Activated T-helper 9 cell treated with anti-CD3 and anti-CD28 coated beads, Interleukin-2, amount 50 U/mL, for 16 hours (primary cell): ENCODE results near the gene BBC3.
A peak's percentile ranks its signal among the peaks of the same experiment; 100 is the strongest.
"Not testable (repeated sequence)": the region's sequence is repeated elsewhere in the genome, so short reads cannot be mapped to it uniquely, and the experiment has no call there.

Source experiments
- DNase-seq: peaks from one replicate; pipeline ENCODE4 v3.0.0-alpha.2; 2020; ENCODE audit warnings: low read depth

Gene BBC3

DNA sequence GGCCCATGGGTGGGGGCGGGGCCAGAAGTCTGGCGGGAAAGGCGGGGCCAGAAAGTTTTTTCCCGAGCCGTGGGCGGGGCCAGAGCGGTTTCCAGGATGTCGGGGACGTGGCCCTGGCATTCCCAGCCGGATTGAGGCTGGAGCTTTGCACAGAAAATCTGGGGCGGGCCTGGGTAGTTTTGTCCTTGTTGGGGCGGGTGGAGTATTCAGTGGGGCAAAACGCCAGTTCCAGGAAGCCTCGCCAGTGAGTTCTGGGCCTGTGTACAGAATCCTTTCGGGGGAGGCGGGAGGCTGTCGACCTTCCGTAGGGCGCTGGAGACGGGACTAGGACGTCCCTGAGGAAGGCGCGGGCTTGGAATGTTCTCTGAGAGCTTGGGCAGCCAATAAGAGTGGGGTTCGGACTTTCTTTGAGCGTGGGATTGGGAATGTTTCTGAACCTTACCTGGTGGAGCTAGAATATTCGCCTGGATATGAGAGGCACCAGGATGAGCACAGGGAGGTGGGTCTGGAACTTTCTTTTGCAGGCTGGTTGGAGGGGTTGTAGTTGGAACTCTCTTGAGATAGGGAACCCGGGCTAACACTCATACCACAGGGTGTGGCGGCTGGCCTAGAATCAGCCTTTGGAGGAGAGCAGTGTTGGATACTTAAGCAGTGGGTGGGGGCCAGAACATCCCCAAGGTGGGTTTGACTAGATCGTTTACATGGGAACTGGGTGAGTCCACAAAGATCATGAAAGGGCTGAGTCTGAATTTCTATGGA is 26.6 kb upstream of the BBC3 start:
- DNase-seq = no peak

DNA sequence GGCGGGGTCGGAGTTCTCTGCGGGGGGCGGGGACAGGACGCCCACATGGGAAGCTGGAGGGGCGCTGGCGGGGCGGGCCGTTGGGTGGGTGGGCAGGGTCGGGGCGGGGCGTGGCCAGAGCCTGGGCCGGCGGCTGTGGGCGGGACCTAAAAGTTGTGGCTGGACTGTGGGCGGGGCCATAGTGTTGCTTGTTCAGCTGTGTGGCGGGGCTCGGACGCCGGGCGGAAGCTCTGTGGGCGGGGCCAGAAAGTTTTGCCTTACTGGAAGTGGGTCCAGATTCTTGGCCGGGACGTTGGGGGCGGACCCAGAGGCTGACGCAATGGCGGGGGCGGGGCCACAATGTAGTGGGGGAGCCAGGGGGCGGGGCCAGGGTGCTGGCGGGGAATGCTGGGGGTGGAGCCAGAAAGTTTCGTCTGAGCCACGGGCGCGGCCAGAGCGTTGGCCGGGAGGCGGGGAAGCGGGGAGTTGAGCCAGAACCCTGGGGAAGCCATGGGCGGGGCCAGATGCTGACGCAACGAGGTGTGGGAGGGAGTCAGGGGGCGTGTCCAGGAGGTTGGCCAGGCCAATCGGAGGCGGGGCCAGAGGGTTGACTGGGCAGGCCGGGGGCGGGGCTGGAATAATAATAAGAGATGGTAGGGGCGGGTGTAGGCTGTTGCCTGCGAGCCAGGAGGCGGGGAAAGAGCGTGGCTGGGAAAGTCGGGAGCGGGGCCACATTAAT is 25.9 kb upstream of the BBC3 start:
- DNase-seq = peak; percentile 98

DNA sequence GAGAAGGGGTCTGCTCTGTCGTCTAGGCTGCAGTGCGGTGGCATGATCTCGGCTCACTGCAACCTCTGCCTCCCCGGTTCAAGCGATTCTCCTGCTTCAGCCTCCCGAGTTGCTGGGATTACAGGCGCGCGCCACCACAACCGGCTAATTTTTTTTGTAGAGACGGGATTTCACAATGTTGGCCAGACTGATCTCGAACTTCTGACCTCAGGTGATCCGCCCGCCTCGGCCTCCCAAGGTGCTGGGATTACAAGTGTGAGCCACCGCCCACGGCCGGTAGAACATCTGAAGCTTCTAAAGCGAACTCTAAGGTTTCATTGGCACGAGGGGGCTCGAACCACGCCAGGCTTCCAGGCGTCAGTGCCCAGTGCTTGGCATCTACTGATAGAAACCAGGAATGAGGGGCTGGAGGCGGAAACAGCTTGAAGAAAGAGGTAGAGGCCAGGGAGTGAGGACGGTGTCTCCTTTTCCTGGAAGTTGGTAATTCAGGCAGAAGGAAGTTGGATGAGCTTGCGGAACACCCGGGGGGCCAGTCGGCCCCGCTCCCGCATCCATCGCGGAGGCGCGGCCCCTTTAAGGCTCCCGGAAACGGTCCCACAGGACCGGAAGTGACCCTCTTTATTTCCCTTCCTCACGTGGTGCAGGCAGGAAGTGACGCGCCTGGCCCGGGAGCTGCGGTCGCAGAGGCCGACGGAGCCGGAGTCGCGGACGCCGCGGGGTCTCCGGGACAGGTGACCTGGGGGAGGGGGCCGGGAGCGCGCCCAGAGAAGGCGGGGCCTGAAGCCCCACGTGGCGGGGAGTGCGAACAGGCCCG is 25.1 kb upstream of the BBC3 start, which contains the start of gene CCDC9:
Gene CCDC9 (plus strand): TSS at position 647 of the 814 bp plus-strand sequence. CDS start 1,876 bp downstream, outside the sequence.
- DNase-seq = peak; percentile 90

DNA sequence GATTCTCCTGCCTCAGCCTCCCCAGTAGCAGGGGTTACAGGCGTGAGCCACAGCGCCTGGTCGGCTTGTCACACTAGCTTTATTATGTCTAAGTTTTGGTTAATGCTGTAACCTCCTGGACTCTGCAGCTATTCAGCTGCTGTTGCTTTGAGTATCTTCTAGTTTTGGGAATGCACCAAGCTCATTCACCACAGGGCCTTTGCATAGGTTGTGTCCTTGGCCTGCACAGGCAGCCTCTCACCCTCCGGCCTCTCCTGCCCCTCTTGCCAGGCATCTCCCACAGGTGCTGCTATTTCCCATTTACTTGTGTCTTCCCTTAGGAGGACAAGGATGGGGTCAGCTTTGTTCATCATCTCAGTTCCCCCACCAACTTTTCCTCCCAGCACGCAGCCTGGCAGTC is 23.0 kb upstream of the BBC3 start:
- DNase-seq = no peak

DNA sequence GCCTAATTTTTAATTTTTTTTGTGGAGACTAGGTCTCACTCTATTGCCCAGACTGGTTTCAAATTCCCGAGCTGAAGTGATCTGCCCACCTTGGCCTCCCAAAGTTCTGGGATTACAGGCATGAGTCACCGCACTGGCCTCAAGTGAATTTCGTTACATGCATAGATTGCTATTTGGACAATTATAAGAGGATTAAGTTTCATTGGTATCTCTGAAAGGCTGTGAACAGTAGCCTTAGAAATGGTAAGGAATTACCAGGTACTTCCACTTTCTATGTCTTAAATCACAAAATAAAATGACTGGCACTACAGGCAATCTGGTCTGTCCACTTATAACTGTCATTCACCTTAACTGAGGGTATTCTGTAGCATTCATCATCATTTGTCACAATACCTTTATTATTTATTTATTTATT is 22.5 kb upstream of the BBC3 start:
- DNase-seq = no peak

DNA sequence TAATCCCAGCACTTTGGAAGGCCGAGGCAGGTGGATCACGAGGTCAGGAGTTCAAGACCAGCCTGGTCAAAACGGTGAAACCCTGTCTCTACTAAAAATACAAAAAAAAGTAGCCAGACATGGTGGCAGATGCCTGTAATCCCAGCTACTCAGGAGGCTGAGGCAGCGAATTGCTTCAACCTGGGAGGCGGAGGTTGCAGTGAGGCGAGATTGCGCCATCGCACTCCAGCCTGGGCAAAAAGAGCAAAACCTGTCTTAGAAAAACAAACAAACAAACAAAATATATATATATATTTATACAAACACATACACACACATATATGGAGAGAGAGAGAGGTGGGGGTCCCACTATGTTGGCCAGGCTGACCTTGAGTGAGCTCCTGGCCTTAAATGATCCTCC is 22.0 kb upstream of the BBC3 start:
- not testable (repeated sequence) for DNase-seq

DNA sequence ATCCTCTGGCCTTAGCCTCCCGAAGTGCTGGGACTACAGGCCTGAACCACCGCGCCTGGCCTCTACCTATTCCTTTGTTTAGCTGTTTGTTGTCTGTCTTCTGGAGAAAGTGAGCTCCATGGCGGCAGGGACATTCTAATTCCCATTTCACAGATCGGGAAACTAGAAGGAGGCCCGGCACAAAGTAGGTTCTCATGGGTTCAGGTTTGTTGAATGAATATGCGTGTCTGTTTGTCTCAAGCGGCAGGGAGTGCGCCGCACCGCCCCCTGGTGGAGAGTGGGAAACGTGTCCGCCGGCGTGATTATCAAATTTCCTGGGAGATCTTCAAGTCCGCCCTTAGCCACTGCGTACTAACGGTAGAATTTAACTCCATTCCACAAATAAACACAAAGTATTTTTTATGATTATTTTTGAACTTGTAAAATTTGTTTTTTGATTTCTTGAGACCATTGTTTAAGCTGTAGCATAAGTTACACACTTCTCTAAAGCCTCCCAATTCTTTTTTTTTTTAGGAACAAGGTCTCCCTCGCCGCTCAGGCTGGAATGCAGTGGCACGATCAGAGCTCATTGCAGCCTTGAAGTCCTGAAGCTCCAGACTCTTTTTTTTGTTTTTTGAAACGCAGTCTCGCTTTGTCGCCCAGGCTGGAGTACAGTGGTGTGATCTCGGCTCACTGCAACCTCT is 16.4 kb upstream of the BBC3 start:
- DNase-seq = peak; percentile 75

DNA sequence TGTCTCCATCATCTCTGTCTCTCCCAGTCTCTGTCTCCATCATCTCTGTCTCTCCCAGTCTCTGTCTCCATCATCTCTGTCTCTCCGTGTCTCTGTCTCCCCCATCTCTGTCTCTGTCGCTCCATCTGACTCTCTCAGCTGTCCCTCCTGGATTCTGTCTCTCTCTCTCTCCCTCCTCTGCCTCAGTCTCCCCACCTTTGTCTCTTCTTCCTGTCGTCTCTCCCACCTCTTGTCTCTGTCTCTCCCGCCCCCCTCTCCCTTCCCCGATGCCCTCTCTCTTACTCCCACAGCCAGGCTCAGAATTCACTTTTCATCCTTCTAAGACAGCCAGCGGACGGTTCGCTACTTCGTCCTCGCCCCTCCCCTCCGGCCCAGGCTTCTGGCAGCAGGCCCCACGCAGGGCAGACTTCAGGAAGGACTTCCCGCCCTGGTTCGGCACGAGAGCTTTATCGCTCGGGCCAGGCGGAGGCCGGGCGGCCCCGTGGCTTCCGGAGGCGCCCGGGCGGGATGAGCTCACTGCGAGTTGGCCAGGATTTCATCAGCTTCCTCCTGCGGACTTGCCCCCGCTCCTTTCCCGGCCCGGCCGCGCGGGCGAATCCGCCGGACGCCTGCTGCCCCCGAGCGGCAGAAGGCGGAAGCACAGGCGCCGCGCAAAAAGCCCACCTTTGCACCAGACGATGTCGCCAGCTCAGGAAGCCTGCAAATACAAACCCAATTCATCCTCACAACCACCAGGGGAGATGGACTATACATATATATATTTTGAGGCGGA is 13.0 kb upstream of the BBC3 start:
- DNase-seq = peak; percentile 88

DNA sequence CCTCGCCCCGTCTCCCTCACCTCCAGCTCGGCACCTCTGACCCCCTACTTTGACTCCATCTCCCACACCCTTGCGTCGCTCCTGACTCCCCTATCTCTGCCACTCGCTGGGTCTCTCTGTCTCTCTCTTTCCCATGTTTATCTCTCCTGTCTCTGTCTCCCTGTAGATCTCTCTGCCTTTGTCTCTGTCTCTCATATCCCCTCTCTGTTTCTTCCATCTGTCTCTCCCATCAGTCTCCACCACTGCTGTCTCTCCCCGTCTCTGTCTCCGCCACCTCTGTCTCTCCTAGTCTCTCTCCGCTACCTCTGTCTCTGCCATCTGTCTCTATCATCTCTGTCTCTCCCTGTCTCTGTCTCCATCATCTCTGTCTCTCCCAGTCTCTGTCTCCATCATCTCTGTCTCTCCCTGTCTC is 12.4 kb upstream of the BBC3 start:
- no peak for DNase-seq

DNA sequence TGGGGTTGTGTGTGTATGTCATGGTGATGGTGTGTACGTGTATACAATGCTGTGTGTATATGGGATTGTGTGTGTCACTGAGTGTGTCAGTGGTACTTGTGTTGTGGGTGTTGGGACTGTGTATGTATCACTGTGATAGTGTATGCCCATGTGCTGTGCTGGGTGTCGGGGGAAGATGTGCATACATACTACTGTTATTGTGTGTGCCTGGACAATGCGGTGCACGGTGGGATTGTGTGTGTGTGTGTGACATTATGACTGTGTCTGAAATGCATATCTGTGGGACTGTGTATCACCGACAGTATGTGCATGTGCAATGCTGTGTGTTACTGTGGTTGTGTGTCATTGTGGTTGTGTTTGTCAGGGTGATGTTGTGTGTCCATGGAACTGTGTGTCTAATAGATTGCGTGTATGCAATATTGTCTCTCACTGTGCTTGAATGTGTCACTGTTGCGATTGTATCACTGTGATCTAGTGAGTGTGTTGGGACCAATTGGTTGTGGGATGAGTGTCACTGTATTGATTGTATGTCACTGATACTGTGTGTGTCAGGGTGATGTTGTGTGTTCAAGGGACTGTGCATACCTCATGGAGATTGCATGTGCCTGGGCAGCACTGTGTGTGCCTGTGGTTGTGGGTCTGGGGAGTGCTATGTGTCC is 11.0 kb upstream of the BBC3 start:
- DNase-seq = no peak

DNA sequence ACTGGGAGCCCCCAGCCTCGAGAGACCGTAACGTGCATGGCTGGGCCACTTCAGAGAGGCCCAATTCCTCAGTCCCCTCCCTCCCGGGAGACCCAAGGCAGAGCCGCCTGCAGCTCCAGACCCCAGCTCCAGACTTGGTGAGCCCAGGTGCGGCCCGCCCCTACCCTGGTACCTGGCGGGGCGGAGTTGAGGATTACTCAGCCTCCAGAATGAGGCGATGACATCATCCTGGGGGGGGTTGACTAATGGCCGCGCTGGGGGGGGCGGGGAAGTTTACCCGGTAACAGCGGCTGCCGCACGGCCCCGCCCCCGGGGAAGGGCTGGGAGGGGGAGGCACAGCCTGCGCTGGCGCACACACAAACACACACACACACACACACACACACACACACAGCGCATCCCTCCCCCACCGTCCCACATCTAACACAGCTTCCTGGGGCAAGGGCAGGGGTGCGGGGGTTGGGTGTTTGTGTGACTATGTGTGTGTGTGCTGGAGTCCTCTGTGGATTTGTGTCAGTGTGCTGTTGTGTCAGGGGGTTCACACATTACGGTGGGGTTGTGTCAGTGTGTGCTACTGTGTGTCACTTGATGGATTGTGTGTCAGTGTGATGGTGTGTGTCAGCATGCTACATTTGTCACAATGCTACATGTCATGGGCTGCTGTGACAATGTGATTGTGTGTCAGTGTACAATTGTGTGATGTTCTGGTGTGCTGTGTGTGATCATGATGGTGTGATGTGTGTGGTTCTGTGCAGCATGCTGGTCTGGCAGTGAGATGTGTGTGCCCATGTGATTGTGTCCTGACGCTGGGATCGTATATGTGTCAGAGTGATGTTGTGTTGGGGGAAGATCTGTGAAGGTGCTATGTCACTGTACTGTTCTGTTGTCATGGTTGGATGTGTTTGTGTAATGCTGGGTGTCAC is 10.3 kb upstream of the BBC3 start:
- DNase-seq = peak; percentile 82

DNA sequence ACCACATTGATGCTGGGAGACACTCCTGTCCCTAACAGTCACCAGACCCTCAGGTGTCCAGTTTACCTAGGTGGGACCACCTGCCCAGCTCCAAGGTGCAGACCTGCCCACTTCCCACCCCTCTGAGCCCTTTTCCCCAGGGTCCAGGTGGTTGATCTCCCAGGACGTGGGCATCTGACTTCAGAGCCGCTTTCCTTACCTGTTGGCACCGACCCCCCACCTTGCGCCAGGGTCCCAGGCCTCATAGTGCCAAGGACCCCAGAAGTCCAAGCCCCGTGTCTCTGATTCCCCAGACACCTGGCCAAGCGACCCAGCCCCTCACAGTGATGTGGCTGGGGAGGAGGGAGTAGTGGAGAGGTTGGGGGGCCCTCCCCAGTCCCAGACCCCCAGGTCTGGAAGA is 9.6 kb upstream of the BBC3 start:
- DNase-seq = no peak

DNA sequence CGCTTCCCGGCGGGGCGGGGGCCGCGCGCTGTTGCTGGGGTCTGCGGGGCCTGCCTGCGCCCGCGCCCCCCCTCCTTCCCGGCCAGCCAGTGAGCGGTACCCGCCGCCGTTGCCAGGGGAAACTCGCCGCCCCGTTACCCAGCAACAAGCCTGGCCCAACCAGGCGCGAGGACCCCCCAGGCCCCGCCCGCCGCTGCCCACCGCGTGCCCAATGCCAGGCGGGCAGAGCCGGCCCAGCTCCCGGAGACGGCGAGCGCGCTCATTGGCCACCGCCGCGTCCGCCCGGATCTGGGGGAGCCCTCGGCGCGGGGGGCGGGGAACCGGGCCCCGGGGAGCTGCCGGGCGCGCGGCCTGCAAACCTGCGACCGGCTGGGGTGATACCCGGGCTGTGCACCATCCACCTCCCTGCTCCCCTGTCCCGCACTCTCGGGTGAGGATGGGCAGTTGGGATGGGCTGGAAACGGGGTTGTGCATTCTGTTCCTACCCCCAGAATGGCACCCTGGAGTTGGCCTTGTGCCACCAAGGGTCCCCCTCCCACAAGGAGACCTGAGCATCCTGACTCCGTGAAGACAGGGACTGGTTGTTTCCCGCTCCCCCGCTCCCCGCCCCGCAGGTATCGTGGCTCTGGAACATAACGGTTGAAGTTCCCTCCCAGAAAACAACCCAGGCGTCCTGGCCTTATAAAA is 8.8 kb upstream of the BBC3 start:
- no peak for DNase-seq

DNA sequence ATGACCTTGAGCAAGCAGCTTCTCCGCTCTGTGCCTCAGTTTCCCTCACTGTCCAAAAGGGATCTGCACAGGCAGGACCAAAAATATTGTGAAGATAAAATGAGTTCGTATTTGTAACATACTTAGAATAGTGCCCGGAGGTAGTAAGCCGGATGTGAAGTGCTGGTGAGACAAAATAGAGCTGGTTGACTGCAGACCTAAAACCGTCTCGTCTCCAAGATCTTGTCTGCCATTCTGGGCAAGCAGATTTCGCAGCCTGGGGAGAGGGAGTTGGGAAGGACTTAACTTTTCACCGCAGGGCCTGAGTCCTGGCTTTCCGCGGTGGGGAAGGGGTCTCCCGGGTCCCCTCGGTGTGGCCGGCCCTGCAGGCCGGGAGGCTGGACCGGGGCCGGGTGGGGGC is 8.2 kb upstream of the BBC3 start:
- no peak for DNase-seq

DNA sequence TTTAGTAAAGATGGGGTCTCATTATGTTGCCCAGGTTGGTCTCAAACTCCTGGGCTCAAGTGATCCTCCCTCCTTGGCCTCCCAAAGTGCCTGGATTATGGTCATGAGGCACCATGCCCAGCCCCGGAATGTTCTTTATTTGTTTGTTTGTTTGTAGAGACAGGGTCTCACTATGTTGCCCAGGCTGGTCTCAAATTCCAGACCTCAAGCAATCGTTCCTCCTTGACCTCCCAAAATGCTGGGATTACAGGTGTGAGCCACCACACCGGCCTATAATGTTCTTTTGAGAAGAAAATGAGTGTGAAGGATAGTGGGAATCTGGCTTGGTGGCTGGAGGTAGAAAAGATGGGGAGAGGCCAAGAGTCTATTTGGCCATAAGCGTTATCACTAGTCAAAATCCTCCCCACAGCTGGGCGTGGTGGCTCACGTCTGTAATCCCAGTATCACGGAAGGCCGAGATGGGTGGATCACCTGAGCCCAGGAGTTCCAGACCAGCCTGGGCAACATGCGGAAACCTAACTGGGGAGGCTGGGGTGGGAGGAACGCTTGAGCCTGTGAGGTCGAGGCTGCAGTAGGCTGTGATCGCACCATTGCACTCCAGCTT is 5.2 kb upstream of the BBC3 start:
- DNase-seq = no peak

DNA sequence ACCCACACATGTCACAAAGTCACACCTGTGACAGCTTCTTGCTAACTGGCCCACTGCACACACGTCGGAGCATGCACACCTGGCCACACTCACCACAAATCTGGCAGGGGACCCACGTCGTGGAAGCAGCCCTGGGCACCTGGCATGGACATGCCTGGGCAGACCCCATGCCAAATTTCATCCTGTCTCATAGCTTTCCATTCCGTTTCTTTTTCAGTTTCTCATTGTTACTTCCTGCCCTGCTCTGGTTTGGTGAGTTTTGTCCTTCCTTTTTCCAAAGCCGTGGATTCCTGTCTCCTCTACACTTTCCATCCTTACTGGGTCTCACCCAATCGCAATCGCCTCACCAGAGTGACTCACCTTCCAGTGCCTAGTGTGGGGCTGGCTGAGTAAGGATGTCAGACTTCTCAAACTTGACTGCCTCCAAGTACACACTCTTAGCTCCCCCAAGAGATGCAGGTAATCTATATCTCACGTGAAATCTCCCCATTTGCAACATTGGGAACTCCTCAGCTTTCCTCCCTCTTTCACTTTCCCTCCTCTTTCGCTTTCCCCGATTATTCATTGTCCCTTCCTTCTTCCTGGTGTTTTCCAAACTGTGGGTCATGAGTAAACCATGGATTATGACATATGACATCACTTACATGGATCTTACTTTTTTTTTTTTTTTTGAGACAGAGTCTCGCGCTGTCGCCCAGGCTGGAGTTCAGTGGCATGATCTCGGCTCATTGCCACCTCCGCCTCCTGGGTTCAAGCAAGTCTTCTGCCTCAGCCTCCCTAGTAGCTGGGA is 1.6 kb upstream of the BBC3 start:
- DNase-seq = no peak

DNA sequence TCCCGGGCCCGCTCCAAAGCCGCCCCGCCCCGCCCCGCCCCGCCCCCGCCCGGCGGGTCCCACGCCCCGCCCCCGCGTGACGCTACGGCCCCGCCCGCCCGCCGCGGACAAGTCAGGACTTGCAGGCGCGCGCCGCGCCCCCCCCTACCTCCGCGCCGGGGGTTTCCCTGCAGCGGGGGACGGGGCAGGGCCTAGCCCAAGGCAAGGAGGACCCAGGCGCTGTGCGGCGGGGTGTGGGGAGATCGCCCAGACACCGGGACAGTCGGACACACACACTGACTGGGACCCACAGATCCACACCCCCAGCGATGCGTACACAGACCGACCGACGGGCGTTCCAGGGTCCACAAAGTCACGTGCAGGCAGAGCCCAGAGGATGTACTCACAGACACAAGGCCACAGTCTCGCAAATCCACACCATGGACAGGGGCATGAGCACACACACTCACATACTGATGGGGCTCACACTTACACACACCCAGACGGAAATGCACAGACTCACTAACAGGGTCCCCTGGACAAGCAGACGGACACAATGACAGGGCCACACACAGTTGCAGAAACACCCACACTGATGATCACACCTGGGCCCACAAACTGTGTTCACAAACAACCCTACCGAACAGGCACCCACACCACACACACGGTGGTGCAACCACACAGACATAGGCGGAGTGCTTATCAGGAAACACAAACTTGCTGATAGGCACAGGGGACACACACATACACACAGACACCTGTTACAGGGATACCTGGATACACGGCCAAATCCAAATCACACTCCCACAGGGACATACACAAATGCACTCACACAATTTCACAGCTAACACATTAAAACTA is 436 bp upstream of the BBC3 start:
- peak; percentile 90 for DNase-seq
